ENCODE data around the gene SLC9A6. TPM values are rescaled to one million over a fixed set of nuclear protein-coding genes. Genes with fewer than 3 reads are reported as not detected.

SLC9A6 gene
- 8.6 TPM for polyA plus RNA-seq (2012; ENCODE audit: insufficient read depth, insufficient read length, low read depth)

DNA sequence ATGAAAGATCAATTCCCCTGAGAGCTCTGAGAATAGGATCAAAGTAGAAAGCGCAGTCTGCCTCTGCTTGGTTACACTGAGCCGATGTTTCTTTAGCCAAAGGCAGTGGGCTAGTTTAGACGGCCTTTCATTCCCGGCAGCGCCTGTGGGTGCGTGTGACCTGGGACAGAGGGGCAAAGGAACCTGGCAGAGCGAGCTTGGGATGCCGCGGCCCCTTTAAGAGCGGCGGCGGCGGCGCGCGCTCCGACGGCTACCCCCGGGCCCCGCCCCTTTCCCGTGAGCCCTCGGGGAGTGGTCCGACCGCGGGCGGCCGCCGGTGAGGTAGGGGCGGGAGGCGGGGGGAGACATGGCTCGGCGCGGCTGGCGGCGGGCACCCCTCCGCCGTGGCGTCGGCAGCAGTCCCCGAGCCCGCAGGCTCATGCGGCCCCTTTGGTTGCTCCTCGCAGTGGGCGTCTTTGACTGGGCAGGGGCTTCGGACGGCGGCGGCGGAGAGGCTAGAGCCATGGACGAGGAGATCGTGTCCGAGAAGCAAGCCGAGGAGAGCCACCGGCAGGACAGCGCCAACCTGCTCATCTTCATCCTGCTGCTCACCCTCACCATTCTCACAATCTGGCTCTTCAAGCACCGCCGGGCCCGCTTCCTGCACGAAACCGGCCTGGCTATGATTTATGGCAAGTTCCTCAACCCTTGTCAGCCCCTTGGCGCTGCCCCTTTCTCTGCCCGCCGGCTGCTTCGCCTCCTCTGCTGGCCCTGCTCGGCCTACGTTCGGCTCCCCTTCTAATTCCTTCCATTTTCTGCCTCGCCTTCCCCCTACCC, at the start of gene SLC9A6:
SLC9A6 (plus strand) TSS at position 279 of the 816 bp plus-strand sequence; CDS start at position 503, 224 bp downstream.
- no peaks in the 10 kb centered on the region for H3K4me1 ChIP-seq
- no peaks in the 10 kb centered on the region for H3K27me3 ChIP-seq
- TF ChIP-seq, protein P1, sequence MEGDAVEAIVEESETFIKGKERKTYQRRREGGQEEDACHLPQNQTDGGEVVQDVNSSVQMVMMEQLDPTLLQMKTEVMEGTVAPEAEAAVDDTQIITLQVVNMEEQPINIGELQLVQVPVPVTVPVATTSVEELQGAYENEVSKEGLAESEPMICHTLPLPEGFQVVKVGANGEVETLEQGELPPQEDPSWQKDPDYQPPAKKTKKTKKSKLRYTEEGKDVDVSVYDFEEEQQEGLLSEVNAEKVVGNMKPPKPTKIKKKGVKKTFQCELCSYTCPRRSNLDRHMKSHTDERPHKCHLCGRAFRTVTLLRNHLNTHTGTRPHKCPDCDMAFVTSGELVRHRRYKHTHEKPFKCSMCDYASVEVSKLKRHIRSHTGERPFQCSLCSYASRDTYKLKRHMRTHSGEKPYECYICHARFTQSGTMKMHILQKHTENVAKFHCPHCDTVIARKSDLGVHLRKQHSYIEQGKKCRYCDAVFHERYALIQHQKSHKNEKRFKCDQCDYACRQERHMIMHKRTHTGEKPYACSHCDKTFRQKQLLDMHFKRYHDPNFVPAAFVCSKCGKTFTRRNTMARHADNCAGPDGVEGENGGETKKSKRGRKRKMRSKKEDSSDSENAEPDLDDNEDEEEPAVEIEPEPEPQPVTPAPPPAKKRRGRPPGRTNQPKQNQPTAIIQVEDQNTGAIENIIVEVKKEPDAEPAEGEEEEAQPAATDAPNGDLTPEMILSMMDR (IDR thresholded peaks at IDR 0.05; ENCODE audit: low read depth, low read length): no peak
- no peaks in the 10 kb centered on the region for H3K36me3 ChIP-seq
- DNase-seq: peak; percentile 80
- no peaks in the 10 kb centered on the region for H3K9me3 ChIP-seq
- peak within 1 kb of the TSS; percentile 78 for H3K4me3 ChIP-seq (ENCODE audit: low read depth, low read length)

DNA sequence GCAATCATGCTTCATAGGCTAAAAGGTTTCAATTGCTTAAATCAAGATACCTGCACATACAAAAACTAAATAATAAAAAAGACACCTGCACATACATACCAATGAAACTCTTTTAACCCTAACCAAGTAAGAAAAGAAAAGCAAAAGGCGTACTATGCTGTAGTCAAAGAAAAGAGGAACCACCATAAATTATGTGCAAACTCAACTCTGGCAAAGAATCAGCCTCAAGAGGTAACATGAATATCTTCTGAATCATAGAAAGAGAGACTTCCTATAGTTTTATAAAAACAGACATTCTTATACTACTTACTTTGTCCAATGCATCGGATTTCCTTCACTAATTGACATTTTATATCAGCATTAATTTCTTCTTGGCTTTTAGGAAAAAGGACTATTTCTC, 40.7 kb upstream of the SLC9A6 start:
- TF ChIP-seq, protein P1 (IDR thresholded peaks at IDR 0.05; ENCODE audit: low read depth, low read length): no peak
- no peaks in the 10 kb centered on the region for H3K36me3 ChIP-seq
- DNase-seq: no peak
- H3K4me1 ChIP-seq: no peaks in the 10 kb centered on the region
- H3K27me3 ChIP-seq: no peaks in the 10 kb centered on the region
- H3K4me3 ChIP-seq (ENCODE audit: low read depth, low read length): no peak overlapping the region
- H3K9me3 ChIP-seq: no peaks in the 10 kb centered on the region

DNA sequence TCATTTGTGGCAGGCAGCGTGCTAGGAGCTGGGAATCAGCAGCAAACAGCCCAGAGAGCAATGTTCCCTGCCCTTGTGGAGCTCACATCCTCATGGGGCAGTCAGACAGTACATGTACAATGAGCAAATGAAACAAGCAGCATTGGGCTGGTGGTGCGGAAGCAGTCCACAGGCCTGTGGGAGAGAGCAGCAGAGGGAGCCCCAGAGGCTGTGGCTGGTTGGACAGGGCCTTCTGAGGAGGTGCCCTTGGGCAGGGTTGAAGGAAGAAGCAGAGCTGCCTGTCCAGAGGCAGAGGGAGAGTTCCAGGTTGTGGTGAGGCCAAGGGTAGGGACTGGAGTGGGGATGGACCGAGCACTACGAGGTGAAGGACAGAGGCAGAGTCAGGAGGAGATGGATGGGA, 33.9 kb upstream of the SLC9A6 start:
- H3K9me3 ChIP-seq: no peaks in the 10 kb centered on the region
- H3K4me3 ChIP-seq (ENCODE audit: low read depth, low read length): no peak overlapping the region
- TF ChIP-seq, protein P1 (IDR thresholded peaks at IDR 0.05; ENCODE audit: low read depth, low read length): no peak
- H3K27me3 ChIP-seq: no peaks in the 10 kb centered on the region
- H3K36me3 ChIP-seq: no peaks in the 10 kb centered on the region
- no peaks in the 10 kb centered on the region for H3K4me1 ChIP-seq
- no peak for DNase-seq

DNA sequence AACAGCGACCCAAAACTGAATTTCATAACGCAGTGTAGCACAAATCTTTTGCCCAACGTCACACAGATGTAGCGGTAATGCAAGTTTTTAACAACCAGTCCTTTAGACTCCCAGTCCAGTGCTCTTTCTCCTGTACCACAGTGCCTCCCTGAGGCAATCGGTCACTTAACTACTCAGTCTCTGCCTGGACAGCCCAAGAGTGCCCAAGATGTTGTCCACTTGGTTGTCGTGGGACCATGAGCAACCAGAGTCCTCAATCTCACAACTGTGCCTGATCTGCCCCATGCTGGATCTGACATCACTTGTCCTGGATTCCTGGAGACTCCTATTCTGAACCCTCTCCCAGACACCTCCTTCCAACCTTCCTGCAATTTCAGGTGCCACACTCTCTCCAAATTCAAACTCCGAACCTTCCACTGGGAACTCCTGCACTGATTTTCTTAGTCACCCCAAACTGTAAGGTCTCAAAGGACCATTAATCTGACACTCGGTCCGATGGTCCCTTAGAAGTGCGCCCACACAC, 12.1 kb upstream of the SLC9A6 start:
- Histone ChIP-seq H3K4me1 (no peaks in the 10 kb centered on the region), H3K36me3 (no peaks in the 10 kb centered on the region), H3K27me3 (no peaks in the 10 kb centered on the region), H3K4me3 (ENCODE audit: low read depth, low read length) (peak overlapping the region; percentile 94), H3K9me3 (no peaks in the 10 kb centered on the region)
- TF ChIP-seq, protein P1 (IDR thresholded peaks at IDR 0.05; ENCODE audit: low read depth, low read length): peak; percentile 17; the same call in 1 of the 2 replicates
- no peak for DNase-seq

DNA sequence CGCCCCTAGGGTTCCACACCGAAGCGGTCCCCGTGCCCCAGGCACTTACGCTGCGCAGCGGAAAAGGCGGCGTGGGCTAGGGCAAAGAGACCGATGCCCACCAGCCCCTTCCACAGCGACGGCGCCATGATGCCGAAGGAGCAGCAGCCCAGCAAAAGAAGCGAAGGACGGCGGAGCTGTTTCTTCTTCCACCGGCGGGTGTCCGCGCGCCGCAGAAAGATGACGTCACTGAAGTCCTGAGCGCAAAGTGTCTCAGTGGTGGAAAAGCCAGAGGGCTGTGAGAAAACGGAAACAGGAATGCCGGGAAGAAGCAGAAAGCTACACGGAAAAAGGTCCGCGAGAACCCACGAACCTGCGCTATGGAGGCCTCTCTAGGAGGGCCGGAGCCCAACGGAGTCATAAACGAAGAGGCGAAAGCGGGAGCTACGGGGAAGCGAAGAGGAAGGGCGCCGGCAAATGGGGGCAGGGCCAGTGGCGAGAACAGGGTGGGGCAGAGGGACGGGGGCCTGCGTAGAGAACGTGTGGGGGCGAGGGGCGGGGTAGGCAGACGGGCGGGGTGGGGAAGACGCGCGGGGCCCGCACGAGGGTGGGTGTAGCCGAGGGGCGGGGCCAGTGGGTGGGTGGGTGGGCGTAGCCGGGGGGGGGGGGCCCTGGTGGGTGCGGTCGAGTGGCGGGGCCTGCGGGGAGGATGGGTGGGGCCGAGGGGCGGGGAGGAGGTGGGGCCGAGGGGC, 11.5 kb upstream of the SLC9A6 start, which contains the start of gene MMGT1:
MMGT1 (minus strand) TSS at position 441 of the 731 bp plus-strand sequence; CDS start at position 128, 313 bp downstream.
- H3K4me1 ChIP-seq: no peaks in the 10 kb centered on the region
- TF ChIP-seq, protein P1 (IDR thresholded peaks at IDR 0.05; ENCODE audit: low read depth, low read length): no peak
- H3K9me3 ChIP-seq: no peaks in the 10 kb centered on the region
- H3K36me3 ChIP-seq: no peaks in the 10 kb centered on the region
- DNase-seq: peak; percentile 84
- peak within 1 kb of the TSS; percentile 94 for H3K4me3 ChIP-seq (ENCODE audit: low read depth, low read length)
- no peaks in the 10 kb centered on the region for H3K27me3 ChIP-seq
